SK-N-SH (cell line): ENCODE results near the gene TTC6.

ENCODE experiments used
- POLR2AphosphoS5 ChIP-seq: IDR thresholded peaks from 2 replicates; pipeline ENCODE4 v1.6.1; 2012; ENCODE audit warnings: low read depth, low read length
- RCOR1 ChIP-seq: fragments of 150-350 bp; IDR thresholded peaks from 2 replicates; pipeline ENCODE4 v1.6.1; 2017; ENCODE audit warnings: antibody characterized with exemption, low read length
- RFX5 ChIP-seq: IDR thresholded peaks from 2 replicates; pipeline ENCODE4 v1.6.1; 2012; ENCODE audit warnings: mild to moderate bottlenecking, improper control_type of control experiment, low read length
- TAF1 ChIP-seq: IDR thresholded peaks from 2 replicates; pipeline ENCODE4 v1.6.1; 2012; ENCODE audit warnings: low read depth, mild to moderate bottlenecking, low read length, moderate library complexity, borderline replicate concordance
- YY1 ChIP-seq: IDR thresholded peaks from 2 replicates; pipeline ENCODE4 v1.4.0; 2012; ENCODE audit warnings: low read depth, mild to moderate bottlenecking
- TF ChIP-seq, protein P1 (sequence below): fragments of 200-600 bp; sonication (generic); IDR thresholded peaks from 2 replicates; pipeline ENCODE4 v1.6.1; 2017; ENCODE audit warnings: antibody characterized with exemption, mild to moderate bottlenecking, moderate library complexity
- TF ChIP-seq, protein P2 (sequence below): fragments of 150-350 bp; IDR thresholded peaks from 2 replicates; pipeline ENCODE4 v1.6.1; 2017; ENCODE audit warnings: antibody characterized with exemption, low read length, low read depth, borderline replicate concordance

DNA sequence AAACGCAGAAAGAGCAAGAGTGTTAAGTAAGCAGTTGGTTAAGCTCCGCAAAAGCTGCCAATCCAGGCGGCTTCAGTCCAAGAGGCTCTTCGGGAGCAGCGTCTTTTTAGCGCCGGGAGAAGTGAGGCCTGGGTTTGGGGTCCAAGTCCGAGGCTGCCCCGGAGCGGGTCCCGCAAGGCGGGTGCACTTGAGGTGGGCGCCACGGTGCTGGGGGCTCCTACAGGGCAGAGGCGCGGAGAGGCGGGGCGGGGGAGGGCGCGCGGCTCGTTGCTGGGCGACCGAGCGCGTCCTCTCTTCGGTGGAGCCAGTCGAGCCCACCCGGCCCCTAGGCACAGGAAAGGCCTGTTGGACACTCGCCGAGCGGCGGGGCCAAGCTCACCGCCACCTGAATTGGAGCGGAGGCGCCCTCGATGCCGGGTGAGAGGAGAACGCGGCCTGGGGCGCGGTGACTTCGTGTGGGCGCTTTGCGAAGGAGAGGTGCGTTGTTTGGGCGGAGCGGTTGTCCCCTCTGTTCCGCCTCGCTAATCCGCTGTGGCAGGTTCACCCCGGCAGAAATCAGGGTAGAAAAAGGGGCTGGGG lies 15.6 kb downstream of the TTC6 start:
- TF ChIP-seq POLR2AphosphoS5 (no peak), RFX5 (no peak), TAF1 (no peak), YY1 (no peak), RCOR1 (no peak)
- TF ChIP-seq, protein P1, sequence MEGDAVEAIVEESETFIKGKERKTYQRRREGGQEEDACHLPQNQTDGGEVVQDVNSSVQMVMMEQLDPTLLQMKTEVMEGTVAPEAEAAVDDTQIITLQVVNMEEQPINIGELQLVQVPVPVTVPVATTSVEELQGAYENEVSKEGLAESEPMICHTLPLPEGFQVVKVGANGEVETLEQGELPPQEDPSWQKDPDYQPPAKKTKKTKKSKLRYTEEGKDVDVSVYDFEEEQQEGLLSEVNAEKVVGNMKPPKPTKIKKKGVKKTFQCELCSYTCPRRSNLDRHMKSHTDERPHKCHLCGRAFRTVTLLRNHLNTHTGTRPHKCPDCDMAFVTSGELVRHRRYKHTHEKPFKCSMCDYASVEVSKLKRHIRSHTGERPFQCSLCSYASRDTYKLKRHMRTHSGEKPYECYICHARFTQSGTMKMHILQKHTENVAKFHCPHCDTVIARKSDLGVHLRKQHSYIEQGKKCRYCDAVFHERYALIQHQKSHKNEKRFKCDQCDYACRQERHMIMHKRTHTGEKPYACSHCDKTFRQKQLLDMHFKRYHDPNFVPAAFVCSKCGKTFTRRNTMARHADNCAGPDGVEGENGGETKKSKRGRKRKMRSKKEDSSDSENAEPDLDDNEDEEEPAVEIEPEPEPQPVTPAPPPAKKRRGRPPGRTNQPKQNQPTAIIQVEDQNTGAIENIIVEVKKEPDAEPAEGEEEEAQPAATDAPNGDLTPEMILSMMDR: no peak
- TF ChIP-seq, protein P2, sequence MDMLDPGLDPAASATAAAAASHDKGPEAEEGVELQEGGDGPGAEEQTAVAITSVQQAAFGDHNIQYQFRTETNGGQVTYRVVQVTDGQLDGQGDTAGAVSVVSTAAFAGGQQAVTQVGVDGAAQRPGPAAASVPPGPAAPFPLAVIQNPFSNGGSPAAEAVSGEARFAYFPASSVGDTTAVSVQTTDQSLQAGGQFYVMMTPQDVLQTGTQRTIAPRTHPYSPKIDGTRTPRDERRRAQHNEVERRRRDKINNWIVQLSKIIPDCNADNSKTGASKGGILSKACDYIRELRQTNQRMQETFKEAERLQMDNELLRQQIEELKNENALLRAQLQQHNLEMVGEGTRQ: no peak
